ENCODE data around the gene SNAP29.

Gene SNAP29

GRCh38 chr22:20866736-20867135 is 7.9 kb downstream of the SNAP29 start:
- Mint-ChIP-seq H3K4me1 (ENCODE audit: low read depth) (peaks cover 71% of the 10 kb centered on the region), H3K27me3 (no peaks in the 10 kb centered on the region), H3K36me3 (ENCODE audit: low read depth) (peaks cover 63% of the 10 kb centered on the region), H3K4me3 (no peak overlapping the region), H3K27ac (peak overlapping the region; percentile 84), H3K9me3 (no peaks in the 10 kb centered on the region)
- intact Hi-C loops (cut with micrococcal nuclease) = loop anchor here (1.0 to 10.0 kb wide), 2 partner anchors 8 to 62 kb away; partner anchors contain the start of gene PI4KA

- no peaks in the 10 kb centered on the region for H3K27me3 Mint-ChIP-seq
- intact Hi-C loops (cut with micrococcal nuclease) = loop anchor here (1.0 to 10.0 kb wide), 2 partner anchors 9 to 63 kb away; partner anchors contain the start of gene PI4KA
- peak overlapping the region; percentile 84 for H3K27ac Mint-ChIP-seq
Observed at GRCh38 chr22:20867179-20868024, 8.6 kb downstream of the SNAP29 start.

GRCh38 chr22:20868025-20868962 is 9.5 kb downstream of the SNAP29 start:
- H3K27me3 Mint-ChIP-seq = no peaks in the 10 kb centered on the region
- H3K4me1 Mint-ChIP-seq (ENCODE audit: low read depth) = peaks cover 55% of the 10 kb centered on the region
- intact Hi-C loops (cut with micrococcal nuclease) = loop anchor here (10.0 kb wide), 1 partner anchor 63 kb away; no protein-coding TSS in a partner anchor
- peak overlapping the region; percentile 84 for H3K27ac Mint-ChIP-seq
- H3K4me3 Mint-ChIP-seq = peak overlapping the region; percentile 48
- no peaks in the 10 kb centered on the region for H3K9me3 Mint-ChIP-seq
- H3K36me3 Mint-ChIP-seq (ENCODE audit: low read depth) = peaks cover 63% of the 10 kb centered on the region

More at GRCh38 chr22:20867179-20868024, 8.6 kb downstream of the SNAP29 start:
- Mint-ChIP-seq H3K36me3 (ENCODE audit: low read depth) (peaks cover 63% of the 10 kb centered on the region), H3K4me1 (ENCODE audit: low read depth) (peaks cover 64% of the 10 kb centered on the region), H3K4me3 (peak overlapping the region; percentile 48), H3K9me3 (no peaks in the 10 kb centered on the region)

- H3K27ac Mint-ChIP-seq = peak overlapping the region; percentile 42
- H3K27me3 Mint-ChIP-seq = no peaks in the 10 kb centered on the region
- H3K36me3 Mint-ChIP-seq (ENCODE audit: low read depth) = peaks cover 66% of the 10 kb centered on the region
- H3K9me3 Mint-ChIP-seq = no peaks in the 10 kb centered on the region
- no peak overlapping the region for H3K4me3 Mint-ChIP-seq
- H3K4me1 Mint-ChIP-seq (ENCODE audit: low read depth) = peaks cover 46% of the 10 kb centered on the region
- intact Hi-C loops (cut with micrococcal nuclease) = loop anchor here (10.0 kb wide), 1 partner anchor 64 kb away; no protein-coding TSS in a partner anchor
Observed at GRCh38 chr22:20869234-20869633, 10.4 kb downstream of the SNAP29 start.

- Mint-ChIP-seq H3K4me1 (ENCODE audit: low read depth) (peaks cover 11% of the 10 kb centered on the region), H3K27me3 (no peaks in the 10 kb centered on the region), H3K4me3 (no peak overlapping the region), H3K9me3 (no peaks in the 10 kb centered on the region), H3K36me3 (ENCODE audit: low read depth) (peaks cover 100% of the 10 kb centered on the region), H3K27ac (no peak overlapping the region)
- intact Hi-C loops (cut with micrococcal nuclease) = no loop called here
Observed at GRCh38 chr22:20873214-20873613, 14.4 kb downstream of the SNAP29 start.

GRCh38 chr22:20875296-20875695 is 16.5 kb downstream of the SNAP29 start:
- H3K4me3 Mint-ChIP-seq = no peak overlapping the region
- intact Hi-C loops (cut with micrococcal nuclease) = no loop called here
- peaks cover 90% of the 10 kb centered on the region for H3K36me3 Mint-ChIP-seq (ENCODE audit: low read depth)
- H3K4me1 Mint-ChIP-seq (ENCODE audit: low read depth) = no peaks in the 10 kb centered on the region
- no peaks in the 10 kb centered on the region for H3K27me3 Mint-ChIP-seq
- H3K9me3 Mint-ChIP-seq = no peaks in the 10 kb centered on the region
- H3K27ac Mint-ChIP-seq = no peak overlapping the region

- Mint-ChIP-seq H3K27ac (no peak overlapping the region), H3K27me3 (no peaks in the 10 kb centered on the region), H3K36me3 (ENCODE audit: low read depth) (peaks cover 90% of the 10 kb centered on the region), H3K4me3 (no peak overlapping the region), H3K4me1 (ENCODE audit: low read depth) (no peaks in the 10 kb centered on the region), H3K9me3 (no peaks in the 10 kb centered on the region)
- intact Hi-C loops (cut with micrococcal nuclease) = no loop called here
Observed at GRCh38 chr22:20877715-20878114, 18.9 kb downstream of the SNAP29 start.

- intact Hi-C loops (cut with micrococcal nuclease) = loop anchor here (10.0 kb wide), 1 partner anchor 124 kb away; the partner anchor contains the start of gene THAP7
Observed at GRCh38 chr22:20881231-20881630, 22.4 kb downstream of the SNAP29 start.

GRCh38 chr22:20881869-20882815 is 23.3 kb downstream of the SNAP29 start:
- no peak overlapping the region for H3K27ac Mint-ChIP-seq
- peaks cover 11% of the 10 kb centered on the region for H3K4me1 Mint-ChIP-seq (ENCODE audit: low read depth)
- no peaks in the 10 kb centered on the region for H3K9me3 Mint-ChIP-seq
- H3K27me3 Mint-ChIP-seq = no peaks in the 10 kb centered on the region
- H3K36me3 Mint-ChIP-seq (ENCODE audit: low read depth) = peaks cover 85% of the 10 kb centered on the region
- no peak overlapping the region for H3K4me3 Mint-ChIP-seq
- intact Hi-C loops (cut with micrococcal nuclease) = loop anchor here (10.0 kb wide), 1 partner anchor 123 kb away; the partner anchor contains the start of gene THAP7

More at GRCh38 chr22:20881231-20881630, 22.4 kb downstream of the SNAP29 start:
- no peaks in the 10 kb centered on the region for H3K9me3 Mint-ChIP-seq
- peaks cover 11% of the 10 kb centered on the region for H3K4me1 Mint-ChIP-seq (ENCODE audit: low read depth)
- H3K27me3 Mint-ChIP-seq = no peaks in the 10 kb centered on the region
- no peak overlapping the region for H3K4me3 Mint-ChIP-seq
- H3K27ac Mint-ChIP-seq = no peak overlapping the region
- H3K36me3 Mint-ChIP-seq (ENCODE audit: low read depth) = peaks cover 90% of the 10 kb centered on the region

GRCh38 chr22:20882855-20883254 is 24.0 kb downstream of the SNAP29 start:
- H3K4me3 Mint-ChIP-seq = no peak overlapping the region
- no peaks in the 10 kb centered on the region for H3K9me3 Mint-ChIP-seq
- no peak overlapping the region for H3K27ac Mint-ChIP-seq
- intact Hi-C loops (cut with micrococcal nuclease) = loop anchor here (10.0 kb wide), 1 partner anchor 122 kb away; the partner anchor contains the start of gene THAP7
- peaks cover 85% of the 10 kb centered on the region for H3K36me3 Mint-ChIP-seq (ENCODE audit: low read depth)
- H3K4me1 Mint-ChIP-seq (ENCODE audit: low read depth) = peaks cover 11% of the 10 kb centered on the region
- H3K27me3 Mint-ChIP-seq = no peaks in the 10 kb centered on the region

GRCh38 chr22:20884454-20884853 is 25.6 kb downstream of the SNAP29 start:
- intact Hi-C loops (cut with micrococcal nuclease) = loop anchor here (2.0 to 10.0 kb wide), 2 partner anchors 32 to 120 kb away; partner anchors contain the start of genes CRKL and THAP7
- Mint-ChIP-seq H3K36me3 (ENCODE audit: low read depth) (peaks cover 90% of the 10 kb centered on the region), H3K4me3 (no peak overlapping the region), H3K27me3 (no peaks in the 10 kb centered on the region), H3K9me3 (no peaks in the 10 kb centered on the region), H3K27ac (no peak overlapping the region), H3K4me1 (ENCODE audit: low read depth) (peaks cover 11% of the 10 kb centered on the region)

GRCh38 chr22:20885017-20885556 is 26.3 kb downstream of the SNAP29 start:
- H3K4me3 Mint-ChIP-seq = no peak overlapping the region
- intact Hi-C loops (cut with micrococcal nuclease) = loop anchor here (2.0 to 10.0 kb wide), 3 partner anchors 32 to 120 kb away; partner anchors contain the start of genes CRKL and THAP7
- H3K9me3 Mint-ChIP-seq = no peaks in the 10 kb centered on the region
- no peaks in the 10 kb centered on the region for H3K27me3 Mint-ChIP-seq
- H3K36me3 Mint-ChIP-seq (ENCODE audit: low read depth) = peaks cover 95% of the 10 kb centered on the region
- peak overlapping the region; percentile 69 for H3K27ac Mint-ChIP-seq
- peaks cover 11% of the 10 kb centered on the region for H3K4me1 Mint-ChIP-seq (ENCODE audit: low read depth)

All from dendritic cell treated with granulocyte-macrophage colony-stimulating factor and Interleukin-4, amounts not matched to agents 40 ng/mL and 50 ng/mL, for 4 days (primary cell).